ENCODE results near the gene ADISSP. TPM values are rescaled to one million over a fixed set of nuclear protein-coding genes. Genes with fewer than 3 reads are reported as not detected.

Gene ADISSP
- total RNA-seq, 1 donor from 2014 or later = 10.3 TPM

GRCh38 chr20:3719046-3719445 lies 48.5 kb downstream of the ADISSP start:
- peak in 1 of 2 donors; percentile 48 for DNase-seq (ENCODE audit: low read depth in 2 of 2)

- peak; percentile 69 to 72 for DNase-seq (ENCODE audit: low read depth in 2 of 2)
Observed at GRCh38 chr20:3716195-3716834, 51.2 kb downstream of the ADISSP start.

GRCh38 chr20:3714092-3714491 lies 53.5 kb downstream of the ADISSP start:
- no peak for DNase-seq (ENCODE audit: low read depth in 2 of 2)

- DNase-seq (ENCODE audit: low read depth in 2 of 2) = no peak
Observed at GRCh38 chr20:3712279-3712873, 55.2 kb downstream of the ADISSP start, which contains the start of gene SIGLEC1. TSS of gene SIGLEC1 (minus strand) at chr20:3712600. CDS start at chr20:3707128, 5,472 bp downstream.

- DNase-seq (ENCODE audit: low read depth in 2 of 2) = no peak
Observed at GRCh38 chr20:3711484-3711941, 56.0 kb downstream of the ADISSP start.

- peak; percentile 47 to 66 for DNase-seq (ENCODE audit: low read depth in 2 of 2)
Observed at GRCh38 chr20:3710703-3711483, 56.7 kb downstream of the ADISSP start.

GRCh38 chr20:3710011-3710466 lies 57.5 kb downstream of the ADISSP start:
- DNase-seq (ENCODE audit: low read depth in 2 of 2) = no peak

GRCh38 chr20:3707508-3707899 lies 60.0 kb downstream of the ADISSP start:
- no peak for DNase-seq (ENCODE audit: low read depth in 2 of 2)

- no peak for DNase-seq (ENCODE audit: low read depth in 2 of 2)
Observed at GRCh38 chr20:3706774-3707507, 60.6 kb downstream of the ADISSP start.

GRCh38 chr20:3705970-3706739 lies 61.4 kb downstream of the ADISSP start:
- no peak for DNase-seq (ENCODE audit: low read depth in 2 of 2)

GRCh38 chr20:3705491-3705969 lies 62.0 kb downstream of the ADISSP start:
- DNase-seq (ENCODE audit: low read depth in 2 of 2) = no peak

GRCh38 chr20:3704087-3704486 lies 63.5 kb downstream of the ADISSP start:
- no peak for DNase-seq (ENCODE audit: low read depth in 2 of 2)

Other genes starting within 250 kb of the ADISSP start
- gene GFRA4, start 104.4 kb downstream of the ADISSP start, total RNA-seq = not detected in 2 replicates
- gene ADAM33, start 85.7 kb downstream of the ADISSP start, total RNA-seq = under 0.01 TPM in 1 of 2 replicates, not detected in the other
- not detected in 2 replicates for gene SIGLEC1, start 55.2 kb downstream of the ADISSP start, total RNA-seq
- gene HSPA12B, start 35.1 kb downstream of the ADISSP start, total RNA-seq = 8.7 and 9.9 TPM in 2 replicates
- gene SPEF1, start 13.7 kb upstream of the ADISSP start, total RNA-seq = under 0.01 TPM in 1 of 2 replicates, not detected in the other
- 51.2 and 76.8 TPM in 2 replicates for gene CENPB, start 19.0 kb upstream of the ADISSP start, total RNA-seq
- 18.3 and 21.4 TPM in 2 replicates for gene CDC25B, start 28.6 kb upstream of the ADISSP start, total RNA-seq
- gene AP5S1, start 52.8 kb upstream of the ADISSP start, total RNA-seq = 10.7 and 15.7 TPM in 2 replicates
- 12.4 and 15.9 TPM in 2 replicates for gene MAVS, start 79.1 kb upstream of the ADISSP start, total RNA-seq
- gene PANK2, start 121.6 kb upstream of the ADISSP start, total RNA-seq = 27.9 and 31.0 TPM in 2 replicates
- 2.4 and 3.6 TPM in 2 replicates for gene RNF24, start 247.8 kb upstream of the ADISSP start, total RNA-seq